Activated effector memory CD4-positive, alpha-beta T cell treated with Interleukin-2 at 50 U/mL for 16 hours (primary cell): ENCODE data around the gene DAB2.
"Not testable (repeated sequence)": the region's sequence is repeated elsewhere in the genome, so short reads cannot be mapped to it uniquely, and the experiment has no call there.

Source experiments
- DNase-seq: peaks from one replicate; pipeline ENCODE4 v3.0.0-alpha.2; 2020

Gene DAB2

GRCh38 chr5:39373791-39374190 is 51.0 kb downstream of the DAB2 start:
- no peak for DNase-seq

DNA sequence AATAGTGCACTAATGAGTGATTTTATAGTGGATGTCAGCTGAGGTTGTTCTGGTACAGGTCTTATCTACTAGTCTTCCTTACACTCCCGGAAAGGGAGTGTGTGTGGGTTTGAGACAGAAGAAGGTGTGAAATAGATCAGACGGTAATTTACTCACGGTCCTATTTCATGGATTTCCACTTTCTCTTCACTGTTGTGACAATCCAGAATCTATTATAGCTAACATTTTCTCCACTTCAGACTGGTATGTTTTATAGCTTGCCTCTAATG is 53.5 kb downstream of the DAB2 start:
- no peak for DNase-seq

DNA sequence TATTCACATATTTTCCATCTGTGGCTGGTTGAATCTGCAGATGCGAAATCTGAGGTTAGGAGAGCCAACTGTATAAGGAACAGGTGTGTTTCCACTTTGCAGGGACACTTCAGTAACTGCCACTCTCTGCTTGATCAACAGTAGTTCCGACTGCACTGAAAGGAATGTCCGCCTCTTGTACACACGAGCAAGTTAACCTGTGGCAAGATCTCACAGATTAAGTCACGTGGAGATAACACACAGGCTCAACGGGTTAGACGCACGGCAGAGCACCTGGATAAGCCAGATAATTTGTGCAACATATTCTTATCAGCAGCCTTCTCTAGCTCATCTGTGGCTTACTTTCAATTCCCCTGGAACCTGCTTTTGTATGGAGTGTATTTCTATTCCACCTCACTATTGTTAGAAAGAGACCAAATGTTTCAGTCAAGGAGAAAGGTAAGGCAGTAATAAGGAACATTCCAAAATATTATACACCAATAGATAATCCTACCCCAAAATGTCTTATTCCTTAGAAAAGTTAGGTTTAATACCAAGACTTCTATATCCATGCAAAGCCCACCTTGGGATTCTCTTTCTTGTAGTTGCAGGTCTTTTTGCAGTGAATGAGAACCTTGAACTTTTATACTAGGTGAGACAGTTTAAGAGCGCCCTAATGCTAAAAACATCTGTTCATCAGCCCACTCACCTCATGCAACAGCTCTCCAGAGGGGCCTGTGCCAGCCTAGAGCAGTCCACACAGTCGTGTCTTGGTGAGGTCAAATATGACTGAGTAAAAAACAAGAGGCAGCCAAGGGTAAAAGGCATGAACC is 54.0 kb downstream of the DAB2 start:
- no peak for DNase-seq

GRCh38 chr5:39369123-39369815 is 55.5 kb downstream of the DAB2 start:
- no peak for DNase-seq

DNA sequence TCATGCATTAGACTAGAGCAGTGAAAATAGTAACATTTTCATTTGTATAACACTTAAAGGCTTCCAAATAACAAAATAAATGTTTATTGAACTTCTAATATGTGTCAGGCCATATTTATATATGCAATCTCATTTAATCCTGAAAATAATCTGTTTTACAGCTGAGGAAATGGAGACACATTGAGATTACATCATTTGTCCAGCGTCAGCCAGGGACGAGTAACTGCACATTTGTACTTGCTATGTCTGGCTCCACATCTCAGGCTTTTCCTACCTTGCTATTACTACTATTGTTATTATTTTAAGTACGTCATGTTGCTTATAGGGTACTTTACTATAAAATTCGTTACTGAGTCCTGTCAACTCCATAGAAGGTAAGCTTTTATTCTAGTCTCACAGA is 56.7 kb downstream of the DAB2 start:
- DNase-seq = no peak

DNA sequence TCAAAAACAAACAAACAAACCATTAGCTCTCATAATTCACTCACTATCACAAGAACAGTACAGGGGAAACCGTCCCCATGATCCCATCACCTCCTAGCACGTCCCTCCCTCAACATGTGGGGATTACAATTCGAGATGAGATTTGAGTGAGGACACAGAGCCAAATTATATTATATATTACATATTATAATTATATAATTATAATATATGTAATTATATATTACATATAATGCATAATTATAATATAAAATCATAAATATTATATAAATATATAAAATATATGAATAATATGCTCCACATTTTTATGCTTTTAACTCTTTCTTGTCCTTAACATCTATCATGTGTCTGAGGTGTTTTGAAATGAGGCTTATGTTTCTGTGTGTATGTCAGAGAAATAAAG is 57.1 kb downstream of the DAB2 start:
- no peak for DNase-seq

DNA sequence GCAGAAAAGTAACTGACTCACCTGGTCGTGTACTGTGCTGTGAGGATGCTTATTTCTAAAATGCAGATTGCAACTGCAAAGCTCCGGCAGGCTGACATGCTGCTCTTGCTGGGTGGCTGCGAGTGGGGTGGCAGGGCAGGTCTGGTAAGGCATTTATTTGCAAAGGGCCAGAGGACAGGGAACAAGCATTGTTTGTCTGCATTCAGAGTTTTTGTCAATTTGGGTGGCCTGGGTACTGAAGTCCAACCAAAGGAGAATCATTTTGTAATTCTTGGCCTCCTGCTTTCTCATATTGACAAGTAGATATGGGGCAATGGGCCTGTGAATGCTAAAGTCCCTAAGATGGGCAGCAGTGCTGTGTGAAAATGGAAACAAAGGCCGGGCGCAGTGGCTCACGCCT is 60.4 kb downstream of the DAB2 start, which contains the start of gene C9:
Gene C9, minus strand, starts transcription at position 129 of the 400 bp plus-strand sequence. Its CDS starts 31 bp downstream, at position 98.
- no peak for DNase-seq

DNA sequence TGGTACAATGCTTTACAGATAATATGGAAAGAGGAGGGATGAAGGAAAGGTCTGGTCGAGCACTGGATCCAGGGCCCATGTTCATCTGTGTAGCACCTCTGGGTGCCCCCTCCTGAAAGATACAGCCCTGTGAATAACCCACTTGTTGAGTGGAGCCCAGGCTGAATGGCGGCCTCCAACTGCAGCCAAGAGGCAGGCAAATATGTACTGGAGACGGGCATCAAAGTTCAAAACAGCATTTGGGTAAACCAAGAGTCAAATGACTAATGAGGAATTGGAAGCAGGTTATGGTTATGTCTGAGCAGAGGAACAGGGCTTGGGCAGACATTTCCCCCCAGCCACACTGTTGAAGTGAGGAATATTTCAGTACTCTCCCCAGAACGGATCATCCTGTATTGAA is 61.6 kb downstream of the DAB2 start:
- DNase-seq = no peak

DNA sequence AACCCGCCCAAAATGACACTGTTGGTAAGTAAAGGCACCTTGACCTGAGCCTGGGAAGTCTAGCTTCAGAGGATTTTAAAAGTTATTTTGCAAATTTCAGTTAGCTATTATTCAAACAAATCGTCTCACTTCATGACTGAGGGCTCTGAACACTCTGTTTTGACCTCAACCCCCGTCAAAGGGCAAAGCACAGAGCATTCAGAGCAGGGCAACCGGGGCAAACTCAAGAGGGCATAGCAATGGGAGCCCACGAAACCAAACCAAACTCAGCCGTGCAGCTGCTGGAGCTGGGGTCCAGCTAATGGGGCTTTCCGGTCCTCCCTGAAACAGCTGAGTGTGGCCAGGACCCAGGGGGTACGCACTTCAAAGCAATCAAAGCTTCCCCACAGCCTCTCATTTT is 62.1 kb downstream of the DAB2 start:
- DNase-seq = no peak

DNA sequence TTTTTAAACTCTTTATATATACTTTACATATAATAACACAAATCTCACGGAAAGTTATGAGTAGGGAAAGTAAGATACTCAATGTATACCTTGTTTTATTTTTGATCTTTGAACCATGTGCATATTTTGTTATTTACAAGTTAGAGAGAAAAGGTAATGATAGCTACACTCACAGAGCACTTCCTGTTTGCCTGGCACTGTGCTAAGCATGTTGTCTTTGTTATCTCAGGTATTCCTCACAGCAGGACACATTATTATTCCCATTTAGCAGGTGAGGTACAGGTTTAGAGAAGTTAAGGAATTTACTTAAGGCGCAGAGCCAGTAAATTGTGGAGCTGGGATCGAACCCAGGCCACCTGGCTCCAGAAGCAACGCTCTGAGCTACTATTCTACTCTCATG is 63.5 kb downstream of the DAB2 start:
- DNase-seq = no peak

- no peak for DNase-seq
These were observed 64.2 kb downstream of the DAB2 start for GRCh38 chr5:39360471-39361111.

DNA sequence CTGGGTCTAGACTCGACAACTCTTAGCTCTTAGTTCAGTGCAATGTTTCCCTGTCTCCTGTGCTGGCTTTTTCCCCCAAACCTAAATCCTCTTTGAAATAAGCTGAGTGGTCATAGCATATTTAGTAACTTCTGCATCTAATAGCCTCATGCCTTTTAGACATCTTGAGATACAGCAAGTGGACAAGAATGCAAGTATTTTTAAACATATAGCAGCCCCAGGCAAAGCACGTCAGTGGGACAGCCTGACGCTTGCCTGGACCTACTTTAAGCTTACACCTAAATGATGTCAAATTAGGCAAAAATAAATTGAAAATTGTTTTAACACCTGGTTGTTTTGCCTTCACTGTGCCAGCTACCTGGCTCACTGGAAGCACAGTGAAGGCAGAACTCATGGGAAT is 68.5 kb downstream of the DAB2 start:
- no peak for DNase-seq

DNA sequence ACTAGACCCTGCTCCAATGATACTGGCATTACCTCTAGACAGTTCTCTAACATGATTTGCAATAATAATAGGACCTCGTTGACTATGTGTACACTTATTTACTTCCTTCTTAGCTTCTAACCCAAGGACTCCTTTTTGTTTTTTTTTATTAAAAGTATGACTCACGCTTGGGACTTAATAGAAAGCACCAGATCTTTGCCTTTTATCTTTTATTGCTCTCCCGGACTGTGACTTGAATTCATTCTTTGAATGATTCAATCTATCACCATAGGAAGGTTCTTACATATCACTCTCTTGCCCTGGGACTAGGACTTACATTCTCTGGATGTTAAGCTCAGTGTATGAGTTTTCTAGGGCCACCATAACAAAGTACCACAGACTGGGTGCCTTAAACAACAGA is 69.5 kb downstream of the DAB2 start:
- DNase-seq = no peak

DNA sequence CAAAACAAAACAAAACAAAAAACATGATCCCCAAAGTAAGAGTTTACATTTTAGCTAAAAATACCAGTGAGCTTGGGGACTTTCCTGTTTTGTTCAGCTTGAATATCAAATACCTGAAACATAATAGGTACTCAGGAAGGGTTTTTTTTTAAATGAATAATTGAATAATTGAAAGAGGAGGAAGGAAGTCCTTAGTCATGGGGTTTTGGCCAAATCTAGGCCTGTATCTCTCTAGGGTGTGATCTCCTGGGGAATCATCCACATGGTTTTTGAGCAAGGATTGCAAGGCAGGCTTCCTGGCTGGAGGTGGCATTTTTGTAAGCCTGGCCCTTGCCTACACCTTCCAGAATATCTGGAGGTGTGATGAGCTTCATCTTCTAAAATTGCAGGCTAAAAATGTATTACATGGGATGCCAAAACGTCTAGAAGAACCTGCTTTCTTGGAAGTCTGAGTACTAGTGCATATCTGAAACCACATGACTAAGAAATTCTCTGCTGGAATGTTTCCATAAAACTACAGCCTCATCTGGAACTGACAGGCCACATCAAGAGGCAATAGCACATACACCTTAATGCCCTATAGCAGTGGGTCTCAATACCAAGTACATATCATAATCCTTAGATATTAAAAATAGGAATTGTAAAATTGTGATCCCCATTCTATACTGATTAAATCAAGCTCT is 70.9 kb downstream of the DAB2 start:
- DNase-seq = no peak

DNA sequence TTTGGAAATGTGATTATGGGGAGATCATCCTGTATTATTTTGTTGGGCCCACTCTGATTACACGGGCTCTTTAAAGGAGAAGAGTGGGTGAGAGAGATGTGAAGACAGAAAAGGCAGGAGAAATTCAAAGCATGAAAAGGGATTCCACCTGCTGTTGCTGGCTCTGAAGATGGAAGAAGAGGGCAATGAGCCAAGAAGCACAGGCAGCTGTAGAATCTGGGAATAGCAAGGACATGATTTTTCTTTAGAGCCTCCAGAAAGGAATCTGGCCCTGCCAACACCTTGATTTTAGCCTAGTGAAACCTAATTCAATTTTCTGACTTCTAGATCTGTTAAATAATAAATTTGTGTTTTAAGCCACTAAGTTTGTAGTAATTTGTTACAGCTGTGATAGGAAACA is 71.8 kb downstream of the DAB2 start:
- DNase-seq = no peak

DNA sequence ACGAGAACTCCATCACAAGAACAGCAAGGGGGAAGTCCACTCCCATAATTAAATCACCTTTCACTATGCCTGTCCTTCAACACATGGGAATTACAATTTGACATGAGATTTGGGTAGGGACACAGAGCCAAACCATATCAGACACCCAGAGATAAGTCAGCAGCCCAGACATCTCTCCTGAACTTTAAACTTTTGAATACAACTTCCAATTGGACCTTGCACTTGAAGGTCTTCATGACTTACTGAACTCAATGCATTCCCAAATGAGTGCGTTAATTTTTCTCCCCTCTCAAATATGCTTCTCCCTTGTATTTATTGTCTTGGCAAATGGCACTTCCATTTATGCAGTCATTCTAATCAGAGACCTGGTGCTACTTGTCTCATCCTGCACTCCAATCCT is 72.6 kb downstream of the DAB2 start:
- no peak for DNase-seq

DNA sequence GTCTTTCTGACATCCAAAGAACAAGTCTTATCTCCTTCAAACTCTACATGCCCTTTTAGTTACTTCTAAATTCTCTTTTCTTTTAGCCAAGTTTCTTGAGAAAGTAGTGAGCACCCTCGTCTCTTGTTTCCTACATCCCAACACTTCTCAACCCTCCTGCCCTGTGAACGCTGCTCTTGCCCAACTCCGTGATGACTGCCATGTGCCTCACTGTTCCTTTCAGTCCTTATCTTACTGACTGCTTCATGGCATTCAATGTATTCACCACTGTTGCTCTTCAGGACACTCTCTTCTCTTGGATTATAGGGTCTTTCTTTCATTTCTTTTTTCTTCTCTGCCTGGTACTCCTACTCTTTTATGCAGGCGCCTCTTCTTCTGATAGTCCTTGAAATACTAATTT is 75.3 kb downstream of the DAB2 start:
- no peak for DNase-seq

DNA sequence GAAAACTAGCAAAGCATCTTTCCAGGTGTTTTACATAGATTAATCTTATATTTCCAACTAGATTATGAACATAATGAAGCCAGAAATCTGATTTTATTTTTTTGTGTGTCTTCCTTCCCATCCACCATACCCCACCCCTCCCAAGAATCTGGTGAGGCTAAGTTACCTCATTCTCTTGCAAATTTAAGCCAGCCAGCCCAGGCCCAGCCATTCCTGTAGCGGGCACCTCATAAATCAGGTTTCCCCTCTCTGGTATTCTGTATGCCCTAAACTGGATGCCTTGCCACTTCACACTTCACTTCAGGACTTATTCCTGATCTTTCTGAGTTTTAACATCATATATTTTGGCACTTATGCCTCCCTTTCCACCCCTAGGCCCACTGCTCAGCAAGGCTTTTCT is 82.3 kb downstream of the DAB2 start:
- DNase-seq = no peak

- DNase-seq = no peak
These were observed 82.9 kb downstream of the DAB2 start for GRCh38 chr5:39341896-39342295.

GRCh38 chr5:39340506-39340905 is 84.3 kb downstream of the DAB2 start:
- no peak for DNase-seq

DNA sequence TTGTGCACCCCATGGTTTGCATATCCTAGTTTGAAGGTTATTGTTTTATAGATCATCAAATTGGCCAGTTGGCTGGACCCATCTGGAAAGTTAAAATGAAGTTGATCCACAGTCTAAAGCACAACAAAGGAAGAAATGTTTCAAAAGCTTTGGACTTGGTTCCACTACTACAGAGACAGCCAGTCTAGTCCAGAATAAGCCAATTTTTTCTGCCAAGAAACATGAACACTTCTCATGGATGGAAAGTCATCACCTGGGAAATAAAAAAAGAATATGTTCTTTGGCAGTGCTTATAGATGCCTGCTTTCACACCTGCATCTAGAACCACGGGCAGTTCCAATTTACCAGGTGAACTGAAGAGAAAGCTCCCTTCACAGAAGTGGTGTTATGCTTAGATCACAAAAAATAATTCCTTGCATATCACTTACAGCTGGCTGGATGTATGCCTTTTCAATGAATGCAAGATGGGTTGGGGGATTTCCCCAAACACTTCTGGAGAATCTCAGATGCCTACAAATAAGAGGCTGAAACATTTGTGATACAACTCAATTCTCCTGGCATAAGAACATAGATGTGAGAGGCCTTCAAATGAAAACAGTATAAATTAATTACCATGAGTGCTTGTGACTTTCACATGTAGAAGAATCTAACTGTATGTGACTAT is 87.4 kb downstream of the DAB2 start:
- no peak for DNase-seq

- not testable (repeated sequence) for DNase-seq
These were observed 90.5 kb downstream of the DAB2 start for GRCh38 chr5:39334296-39334695.

DNA sequence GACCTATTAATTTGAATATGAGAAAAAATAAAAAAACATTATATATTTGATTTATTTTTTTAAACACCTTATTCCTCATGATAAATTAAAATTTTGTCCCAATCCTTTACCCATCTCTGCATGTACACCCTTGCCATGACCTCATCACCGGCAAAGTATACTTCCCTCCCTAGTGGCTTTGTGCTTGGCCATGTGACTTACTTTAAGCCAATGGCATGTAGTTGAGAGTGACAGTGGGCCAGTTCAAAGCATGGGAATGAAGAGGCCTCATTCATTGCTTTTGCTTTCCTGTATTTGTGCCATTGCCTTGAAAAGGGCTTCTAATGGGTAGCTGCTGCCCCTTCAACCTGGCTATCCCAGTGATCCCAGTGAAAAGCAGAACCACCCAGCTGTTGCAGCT is 91.7 kb downstream of the DAB2 start:
- DNase-seq = no peak
